OCI-LY7 (cell line): ENCODE measurements around the gene ATG2A.

Experiments used
- EZH2phosphoT487 ChIP-seq: fragments of 200-600 bp; sonication (generic); IDR thresholded peaks from 2 replicates; pipeline ENCODE4 v1.6.1; 2018; ENCODE audit warnings: low read depth, borderline replicate concordance, mild to moderate bottlenecking, mixed run types, antibody characterized with exemption, low read length, moderate library complexity, mixed read lengths
- TF ChIP-seq, protein P1 (sequence below): fragments of 200-600 bp; sonication (generic); conservative IDR thresholded peaks from 2 replicates; pipeline ENCODE4 v1.5.1; 2014; ENCODE audit warnings: mild to moderate bottlenecking, antibody characterized with exemption, low read length, moderate library complexity, mixed read lengths

DNA sequence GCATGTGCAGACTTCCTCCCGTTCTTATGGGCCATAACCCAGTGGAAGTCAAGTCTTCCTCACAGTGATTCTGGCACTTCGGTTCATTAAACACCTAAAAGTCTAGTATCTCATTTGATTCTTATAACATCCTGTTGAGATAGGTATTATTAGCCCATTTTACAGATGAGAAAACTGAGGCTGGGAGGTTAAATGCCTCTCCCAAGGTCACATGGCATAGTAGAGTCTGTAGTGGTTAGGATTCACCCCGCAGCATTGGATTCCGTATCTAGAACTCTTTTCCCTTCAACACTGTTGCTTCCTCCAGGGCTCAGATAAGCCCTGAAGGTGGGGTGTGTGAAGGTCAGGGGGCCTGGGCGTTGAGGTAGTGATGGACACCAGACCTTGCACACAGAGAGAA lies 15.3 kb upstream of the ATG2A start:
- TF ChIP-seq, protein P1, sequence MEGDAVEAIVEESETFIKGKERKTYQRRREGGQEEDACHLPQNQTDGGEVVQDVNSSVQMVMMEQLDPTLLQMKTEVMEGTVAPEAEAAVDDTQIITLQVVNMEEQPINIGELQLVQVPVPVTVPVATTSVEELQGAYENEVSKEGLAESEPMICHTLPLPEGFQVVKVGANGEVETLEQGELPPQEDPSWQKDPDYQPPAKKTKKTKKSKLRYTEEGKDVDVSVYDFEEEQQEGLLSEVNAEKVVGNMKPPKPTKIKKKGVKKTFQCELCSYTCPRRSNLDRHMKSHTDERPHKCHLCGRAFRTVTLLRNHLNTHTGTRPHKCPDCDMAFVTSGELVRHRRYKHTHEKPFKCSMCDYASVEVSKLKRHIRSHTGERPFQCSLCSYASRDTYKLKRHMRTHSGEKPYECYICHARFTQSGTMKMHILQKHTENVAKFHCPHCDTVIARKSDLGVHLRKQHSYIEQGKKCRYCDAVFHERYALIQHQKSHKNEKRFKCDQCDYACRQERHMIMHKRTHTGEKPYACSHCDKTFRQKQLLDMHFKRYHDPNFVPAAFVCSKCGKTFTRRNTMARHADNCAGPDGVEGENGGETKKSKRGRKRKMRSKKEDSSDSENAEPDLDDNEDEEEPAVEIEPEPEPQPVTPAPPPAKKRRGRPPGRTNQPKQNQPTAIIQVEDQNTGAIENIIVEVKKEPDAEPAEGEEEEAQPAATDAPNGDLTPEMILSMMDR: no peak
- TF ChIP-seq EZH2phosphoT487: no peak
